H1 (cell line): Measurements from ENCODE around the gene GZF1. TPM values are rescaled to one million over a fixed set of nuclear protein-coding genes. Genes with fewer than 3 reads are reported as not detected.

Experiments used
- CTCF ChIA-PET: fragments of 300-600 bp; sonication (Branson Sonifier 250); formaldehyde crosslinking; loops from one replicate; lab custom pipeline; 2021; ENCODE audit not compliant: partially characterized antibody; lab: Charles Lee
- POLR2A ChIA-PET: fragments of 300-600 bp; sonication (Branson Sonifier 250); formaldehyde crosslinking; loops from one replicate; lab custom pipeline; 2021; ENCODE audit warnings: inconsistent platforms; ENCODE audit not compliant: partially characterized antibody; lab: Charles Lee
- DNase-seq, 2 experiments: peaks; one replicate each; pipeline versions ENCODE4 v3.0.0 to v3.0.0-alpha.2; 2010 to 2022; ENCODE audit warnings: low spot score in 2 of 2, low read depth in 1 of 2, mixed read lengths in 1 of 2
- FAIRE-seq: peaks from 2 replicates; lab custom pipeline; 2011; peaks lifted over from hg19 to GRCh38; lab: Jason Lieb, UNC
- H2AFZ ChIP-seq: 2 replicates; pipeline ENCODE4 v1.8.1; 2012; ENCODE audit warnings: low read length, inconsistent platforms
- H2AK5ac ChIP-seq: 2 replicates; pipeline ENCODE4 v1.6.1; 2013; ENCODE audit warnings: low read depth, low read length
- H2BK120ac ChIP-seq: replicated peaks from 2 replicates; pipeline ENCODE3; 2013; ENCODE audit warnings: low read depth, low read length, inconsistent platforms
- H2BK12ac ChIP-seq: 2 replicates; pipeline ENCODE4 v1.6.1; 2013; ENCODE audit warnings: low read depth, low read length
- H2BK15ac ChIP-seq: 2 replicates; pipeline ENCODE4 v1.6.1; 2013; ENCODE audit warnings: low read length
- H2BK20ac ChIP-seq: 2 replicates; pipeline ENCODE4 v1.6.1; 2013; ENCODE audit warnings: low read length
- H2BK5ac ChIP-seq: 2 replicates; pipeline ENCODE4 v1.6.1; 2013; ENCODE audit warnings: low read depth, low read length
- H3K14ac ChIP-seq: 2 replicates; pipeline ENCODE4 v1.6.1; 2013; ENCODE audit warnings: inconsistent platforms; ENCODE audit not compliant: insufficient read length
- H3K18ac ChIP-seq: 2 replicates; pipeline ENCODE4 v1.6.1; 2013; ENCODE audit warnings: low read length; ENCODE audit errors: extremely low read depth
- H3K23ac ChIP-seq: 2 replicates; pipeline ENCODE4 v1.6.1; 2013; ENCODE audit warnings: inconsistent platforms; ENCODE audit not compliant: insufficient read length
- H3K23me2 ChIP-seq: 2 replicates; pipeline ENCODE4 v1.6.1; 2013; ENCODE audit warnings: low read depth, low read length
- H3K27ac ChIP-seq: 2 replicates; pipeline ENCODE4 v1.6.1; 2011; ENCODE audit warnings: low read depth, low read length, inconsistent platforms
- H3K27me3 ChIP-seq, 4 experiments: replicated peaks in 1 of 4; 1 replicate in 1 of 4; 2 replicates in 3 of 4; pipeline versions ENCODE4 v1.6.1 to v1.8.1; 2011 to 2013; ENCODE audit warnings: low read length in 3 of 4, mild to moderate bottlenecking in 3 of 4, inconsistent platforms in 2 of 4, mixed read lengths in 2 of 4, moderate library complexity in 1 of 4; ENCODE audit not compliant: control insufficient read depth in 3 of 4, insufficient read depth in 3 of 4; ENCODE audit errors: extremely low read depth in 1 of 4
- H3K36me3 ChIP-seq, 4 experiments: 2 replicates each; pipeline versions ENCODE4 v1.6.1 to v1.8.1; 2011 to 2013; ENCODE audit warnings: mild to moderate bottlenecking in 4 of 4, low read length in 3 of 4, moderate library complexity in 2 of 4, control low read depth in 1 of 4, inconsistent platforms in 1 of 4; ENCODE audit not compliant: insufficient read depth in 4 of 4, control insufficient read depth in 2 of 4
- H3K4ac ChIP-seq: replicated peaks from 2 replicates; pipeline ENCODE3; 2013; ENCODE audit warnings: low read length, low read depth, mixed read lengths, inconsistent platforms; ENCODE audit not compliant: insufficient read length
- H3K4me1 ChIP-seq, 4 experiments: replicated peaks in 1 of 4; 1 replicate in 1 of 4; 2 replicates in 3 of 4; pipeline versions ENCODE4 v1.6.1 to v1.8.1; 2011 to 2013; ENCODE audit warnings: low read length in 3 of 4, inconsistent platforms in 2 of 4, mixed read lengths in 1 of 4; ENCODE audit not compliant: insufficient read depth in 4 of 4, control insufficient read depth in 3 of 4
- H3K4me2 ChIP-seq, 2 experiments: 2 replicates each; pipeline versions ENCODE4 v1.6.1 to v1.8.1; 2011 to 2013; ENCODE audit warnings: low read depth in 2 of 2, low read length in 2 of 2, control low read depth in 1 of 2, inconsistent platforms in 1 of 2, mild to moderate bottlenecking in 1 of 2; ENCODE audit not compliant: insufficient read depth in 1 of 2
- H3K4me3 ChIP-seq, 4 experiments: fragments of 200-600, 300-600 bp in 1 of 4; sonication (generic), shearing (Covaris generic), sonication (Bioruptor Twin) in 1 of 4; 2 replicates each; pipeline versions ENCODE4 v1.5.1 to v1.8.1; 2011 to 2016; ENCODE audit warnings: low read length in 4 of 4, low read depth in 3 of 4, control low read depth in 2 of 4, inconsistent platforms in 2 of 4, mild to moderate bottlenecking in 2 of 4, mixed read lengths in 1 of 4, moderate library complexity in 1 of 4; ENCODE audit not compliant: insufficient read depth in 2 of 4; ENCODE audit errors: extremely low read depth in 1 of 4
- H3K56ac ChIP-seq: replicated peaks from 2 replicates; pipeline ENCODE3; 2013; ENCODE audit warnings: low read depth, mild to moderate bottlenecking, mixed read lengths, low read length, inconsistent platforms; ENCODE audit not compliant: insufficient read length
- H3K79me1 ChIP-seq: 2 replicates; pipeline ENCODE4 v1.6.1; 2013; ENCODE audit warnings: low read depth, low read length, control low read depth
- H3K79me2 ChIP-seq, 2 experiments: 2 replicates each; pipeline versions ENCODE4 v1.6.1 to v1.8.1; 2012 to 2013; ENCODE audit warnings: low read length in 2 of 2, mild to moderate bottlenecking in 2 of 2, inconsistent platforms in 1 of 2; ENCODE audit not compliant: insufficient read depth in 2 of 2, control insufficient read depth in 1 of 2
- H3K9ac ChIP-seq, 4 experiments: replicated peaks in 1 of 4; 1 replicate in 1 of 4; 2 replicates in 3 of 4; pipeline versions ENCODE4 v1.6.1 to v1.8.1; 2011 to 2013; ENCODE audit warnings: low read depth in 3 of 4, low read length in 3 of 4, control low read depth in 2 of 4, mild to moderate bottlenecking in 2 of 4, moderate library complexity in 2 of 4, inconsistent platforms in 1 of 4; ENCODE audit errors: extremely low read depth in 1 of 4
- H3K9me3 ChIP-seq, 2 experiments: 2 replicates each; pipeline versions ENCODE4 v1.6.1 to v1.8.1; 2012 to 2013; ENCODE audit warnings: mild to moderate bottlenecking in 2 of 2, moderate library complexity in 2 of 2, control low read depth in 1 of 2, inconsistent platforms in 1 of 2, low read depth in 1 of 2, low read length in 1 of 2, mixed read lengths in 1 of 2; ENCODE audit not compliant: insufficient read depth in 2 of 2
- H4K20me1 ChIP-seq, 2 experiments: replicated peaks in 1 of 2; 2 replicates each; pipeline versions ENCODE3 to v1.8.1; 2011 to 2013; ENCODE audit warnings: inconsistent platforms in 2 of 2, low read length in 2 of 2, mild to moderate bottlenecking in 1 of 2; ENCODE audit not compliant: insufficient read depth in 2 of 2, control insufficient read depth in 1 of 2
- H4K5ac ChIP-seq: 2 replicates; pipeline ENCODE4 v1.6.1; 2013; ENCODE audit warnings: low read length, low read depth, mixed read lengths, inconsistent platforms; ENCODE audit not compliant: insufficient read length
- H4K8ac ChIP-seq: 2 replicates; pipeline ENCODE4 v1.8.0; 2013; ENCODE audit warnings: mild to moderate bottlenecking, moderate library complexity, low read length, inconsistent platforms; ENCODE audit not compliant: insufficient read depth; ENCODE audit errors: extremely low read depth
- H4K91ac ChIP-seq: replicated peaks from 2 replicates; pipeline ENCODE3; 2013; ENCODE audit warnings: low read length, mixed read lengths, inconsistent platforms; ENCODE audit not compliant: insufficient read length
- ASH2L ChIP-seq: fragments of 200-600, 300-600 bp; sonication (generic); IDR thresholded peaks from one replicate; pipeline ENCODE4 v1.7.1; 2017; ENCODE audit warnings: low read length
- BACH1 ChIP-seq: IDR thresholded peaks from 2 replicates; pipeline ENCODE4 v1.6.1; 2012; ENCODE audit warnings: low read length, improper control_type of control experiment
- CHD2 ChIP-seq: IDR thresholded peaks from 2 replicates; pipeline ENCODE4 v1.6.1; 2012; ENCODE audit warnings: low read length, improper control_type of control experiment
- CTBP2 ChIP-seq: IDR thresholded peaks from 2 replicates; pipeline ENCODE4 v1.7.0; 2011; ENCODE audit warnings: borderline replicate concordance, mild to moderate bottlenecking, moderate library complexity, mixed read lengths, low read length; ENCODE audit not compliant: insufficient read depth, insufficient read length
- FOSL1 ChIP-seq: IDR thresholded peaks from 2 replicates; pipeline ENCODE4 v1.6.1; 2011; ENCODE audit warnings: mild to moderate bottlenecking, low read depth, low read length, moderate library complexity; ENCODE audit not compliant: insufficient read depth
- POLR2A ChIP-seq, 2 experiments: IDR thresholded peaks; 1 replicate in 1 of 2; 2 replicates in 1 of 2; pipeline ENCODE4 v1.6.1; 2011; ENCODE audit warnings: low read depth in 2 of 2, low read length in 2 of 2, mild to moderate bottlenecking in 2 of 2; ENCODE audit errors: control extremely low read depth in 1 of 2
- SIN3A ChIP-seq, 2 experiments: IDR thresholded peaks in 1 of 2; conservative IDR thresholded peaks in 1 of 2; 2 replicates each; pipeline ENCODE4 v1.6.1; 2011 to 2012; ENCODE audit warnings: low read length in 2 of 2, improper control_type of control experiment in 1 of 2, low read depth in 1 of 2, mild to moderate bottlenecking in 1 of 2
- SIX5 ChIP-seq: IDR thresholded peaks from 2 replicates; pipeline ENCODE4 v1.6.1; 2011; ENCODE audit warnings: mild to moderate bottlenecking, low read depth, low read length
- TEAD4 ChIP-seq: IDR thresholded peaks from 2 replicates; pipeline ENCODE4 v1.6.1; 2012; ENCODE audit warnings: low read depth, low read length, inconsistent platforms, mixed read lengths
- ZNF274 ChIP-seq: IDR thresholded peaks from 2 replicates; pipeline ENCODE4 v1.7.0; 2012; ENCODE audit warnings: low read length, borderline replicate concordance; ENCODE audit errors: extremely low read depth
- WGBS, 2 experiments: shearing (Covaris generic) in 1 of 2; methylation state at CpG; one replicate each; pipeline versions ENCODE4 v1.1.6 to v1.1.7; 2013 to 2015; ENCODE audit warnings: low lambda C conversion rate in 2 of 2, mixed read lengths in 2 of 2, inconsistent platforms in 1 of 2, low coverage in 1 of 2, missing lambda C conversion rate in 1 of 2; ENCODE audit not compliant: insufficient replicate concordance in 2 of 2, insufficient coverage in 1 of 2, insufficient read length in 1 of 2; ENCODE audit errors: extremely low coverage in 1 of 2, missing lambda C conversion rate in 1 of 2; 5-methylcytosine and 5-hydroxymethylcytosine counted together
- polyA plus RNA-seq, 7 experiments: library from polyadenylated mRNA; depleted of rRNA in 3 of 7; stranded (reverse) in 5 of 7; unstranded in 2 of 7; fragments of >200 nt in 5 of 7; fragments of 200-250 nt in 2 of 7; gene quantifications; 1 replicate in 5 of 7; 2 replicates in 1 of 7; 4 replicates in 1 of 7; pipeline versions ENCODE4 v1.2.1 to v1.2.3, GENCODE V29; 2011 to 2013; ENCODE audit warnings: missing spikeins in 2 of 7, mixed read lengths in 2 of 7
- total RNA-seq: library from RNA; stranded (reverse); fragmentation: NEBNext Ultra II Directional; extraction: Animal tissue kit (Norgen Biotek cat#: 25700); gene quantifications from 2 replicates; pipeline ENCODE4 v1.2.1, GENCODE V29; 2021

The GZF1 gene
- total and polyA plus RNA-seq, 2 of the 8 experiments (the other 6 are each of a cell fraction or from before 2014, with no cell fraction given), result 8.2 to 11.9 TPM

- Histone ChIP-seq H2BK12ac (no peak overlapping the region), H3K27ac (no peak overlapping the region), H4K8ac (no peak overlapping the region), H3K9me3 (no peaks in the 10 kb centered on the region), H3K23ac (no peak overlapping the region), H4K91ac (no peak overlapping the region), H2AK5ac (no peak overlapping the region), H3K56ac (no peak overlapping the region), H3K18ac (no peak overlapping the region), H3K36me3 (no peaks in the 10 kb centered on the region), H3K4me3 (no peak overlapping the region), H3K23me2 (no peaks in the 10 kb centered on the region), H3K27me3 (no peaks in the 10 kb centered on the region), H4K5ac (no peak overlapping the region), H3K4me1 (peaks cover 0 to 3% (median 0%) of the 10 kb centered on the region in 4 experiments; a peak in 2 of 7 replicates), H3K9ac (no peak overlapping the region), H4K20me1 (peaks cover 6 to 13% of the 10 kb centered on the region in 2 experiments), H2AFZ (no peak overlapping the region), H2BK5ac (no peak overlapping the region), H3K4ac (no peak overlapping the region), H2BK120ac (no peak overlapping the region), H2BK20ac (no peak overlapping the region), H3K4me2 (no peak overlapping the region), H3K79me1 (peaks cover 8% of the 10 kb centered on the region), H2BK15ac (no peak overlapping the region), H3K14ac (no peak overlapping the region), H3K79me2 (peaks cover 12 to 97% of the 10 kb centered on the region in 2 experiments; a peak in 3 of 4 replicates)
- POLR2A ChIA-PET, result no interaction called here
- WGBS, 2 experiments, result 94% methylated on average over 3 of the region's 3 CpGs; no CpG with 5 or more reads in 1 of the 2 experiments
- CTCF ChIA-PET, result interaction anchor here (0.6 to 0.7 kb wide), 2 partner anchors 20 to 350 kb away, joined by 3 to 5 read pairs; no protein-coding TSS in a partner anchor
- FAIRE-seq (no peak), DNase-seq (no peak)
- TF ChIP-seq SIN3A (conservative IDR thresholded peaks at IDR 0.05 in 1 of 2, IDR thresholded peaks at IDR 0.05 in 1 of 2; ENCODE audit: low read depth in 1 of 2, low read length in 2 of 2) (no peak), POLR2A (IDR thresholded peaks at IDR 0.05; ENCODE audit: control extremely low read depth in 1 of 2, low read depth in 2 of 2, low read length in 2 of 2) (no peak), FOSL1 (no peak), ASH2L (no peak), CTBP2 (no peak), TEAD4 (no peak), CHD2 (no peak), SIX5 (no peak), BACH1 (no peak), ZNF274 (no peak)
Measured at GRCh38 chr20:23413862-23414422, 52.0 kb downstream of the GZF1 start.
